NAMALWA (cell line): Measurements from ENCODE around the gene EEFSEC.

Source experiments
- DNase-seq: peaks from one replicate; pipeline ENCODE4 v3.0.0-alpha.2; 2015; ENCODE audit warnings: low spot score

The EEFSEC gene

GRCh38 chr3:128285967-128286321 lies 132.7 kb downstream of the EEFSEC start:
- no peak for DNase-seq

- no peak for DNase-seq
Observed at GRCh38 chr3:128286691-128287090, 133.4 kb downstream of the EEFSEC start.

- no peak for DNase-seq
Observed at GRCh38 chr3:128287216-128287615, 133.9 kb downstream of the EEFSEC start.

- DNase-seq: no peak
Observed at GRCh38 chr3:128289534-128289933, 136.3 kb downstream of the EEFSEC start.

GRCh38 chr3:128290484-128290883 lies 137.2 kb downstream of the EEFSEC start:
- no peak for DNase-seq

GRCh38 chr3:128293930-128294329 lies 140.6 kb downstream of the EEFSEC start:
- no peak for DNase-seq

- no peak for DNase-seq
Observed at GRCh38 chr3:128294999-128295468, 141.8 kb downstream of the EEFSEC start.

GRCh38 chr3:128296469-128297251 lies 143.4 kb downstream of the EEFSEC start:
- DNase-seq: no peak

- DNase-seq: no peak
Observed at GRCh38 chr3:128297401-128298138, 144.3 kb downstream of the EEFSEC start.

- no peak for DNase-seq
Observed at GRCh38 chr3:128301186-128302023, 148.1 kb downstream of the EEFSEC start.

GRCh38 chr3:128306481-128306880 lies 153.2 kb downstream of the EEFSEC start:
- DNase-seq: no peak

- DNase-seq: no peak
Observed at GRCh38 chr3:128307029-128307633, 153.8 kb downstream of the EEFSEC start.

- no peak for DNase-seq
Observed at GRCh38 chr3:128307781-128308469, 154.6 kb downstream of the EEFSEC start.

- DNase-seq: no peak
Observed at GRCh38 chr3:128309026-128309425, 155.7 kb downstream of the EEFSEC start.

GRCh38 chr3:128310286-128311058 lies 157.2 kb downstream of the EEFSEC start:
- no peak for DNase-seq

GRCh38 chr3:128311441-128311844 lies 158.2 kb downstream of the EEFSEC start:
- no peak for DNase-seq

GRCh38 chr3:128312271-128312670 lies 159.0 kb downstream of the EEFSEC start:
- no peak for DNase-seq

GRCh38 chr3:128313071-128313725 lies 159.9 kb downstream of the EEFSEC start:
- DNase-seq: no peak

- no peak for DNase-seq
Observed at GRCh38 chr3:128313935-128314334, 160.7 kb downstream of the EEFSEC start.

GRCh38 chr3:128315313-128315712 lies 162.0 kb downstream of the EEFSEC start:
- no peak for DNase-seq
